Activated T-helper 1 cell treated with anti-CD3 and anti-CD28 coated beads, Interleukin-2, amount 50 U/mL, for 16 hours (primary cell): ENCODE results near the gene PTCRA.
A peak's percentile ranks its signal among the peaks of the same experiment; 100 is the strongest.
"Not testable (repeated sequence)": the region's sequence is repeated elsewhere in the genome, so short reads cannot be mapped to it uniquely, and the experiment has no call there.

Experiments used
- DNase-seq, 2 donors: peaks; one replicate each; pipeline ENCODE4 v3.0.0-alpha.2; 2020; ENCODE audit warnings: low read depth in 1 of 2, low spot score in 1 of 2

PTCRA gene

GRCh38 chr6:42902429-42903263, 13.2 kb upstream of the PTCRA start:
- DNase-seq: not testable (repeated sequence)

GRCh38 chr6:42904467-42904866, 11.4 kb upstream of the PTCRA start:
- no peak for DNase-seq

GRCh38 chr6:42907336-42907735, 8.5 kb upstream of the PTCRA start:
- DNase-seq: no peak

- DNase-seq: no peak
Observed at GRCh38 chr6:42909835-42910234, 6.0 kb upstream of the PTCRA start.

GRCh38 chr6:42911171-42912021, 4.5 kb upstream of the PTCRA start:
- DNase-seq: no peak

GRCh38 chr6:42914546-42914945, 1.3 kb upstream of the PTCRA start:
- no peak for DNase-seq

- no peak for DNase-seq
Observed at GRCh38 chr6:42916288-42916687, 435 bp downstream of the PTCRA start.

- DNase-seq: no peak
Observed at GRCh38 chr6:42921801-42922200, 5.9 kb downstream of the PTCRA start.

GRCh38 chr6:42923666-42924065, 7.8 kb downstream of the PTCRA start:
- DNase-seq: no peak

- no peak for DNase-seq
Observed at GRCh38 chr6:42925248-42925857, 9.5 kb downstream of the PTCRA start.

- peak; percentile 87 to 91 for DNase-seq
Observed at GRCh38 chr6:42928986-42929820, 13.3 kb downstream of the PTCRA start, which contains the start of gene CNPY3. Gene CNPY3 (plus strand): TSS chr6:42929480. CDS start chr6:42929571, 91 bp downstream.

GRCh38 chr6:42929821-42930360, 14.0 kb downstream of the PTCRA start:
- DNase-seq: peak in 1 of 2 donors; percentile 34

- no peak for DNase-seq
Observed at GRCh38 chr6:42932412-42932811, 16.6 kb downstream of the PTCRA start.

GRCh38 chr6:42933205-42933604, 17.4 kb downstream of the PTCRA start:
- no peak for DNase-seq

GRCh38 chr6:42935322-42935721, 19.5 kb downstream of the PTCRA start:
- no peak for DNase-seq

- no peak for DNase-seq
Observed at GRCh38 chr6:42936398-42936797, 20.5 kb downstream of the PTCRA start.

GRCh38 chr6:42937548-42938427, 21.9 kb downstream of the PTCRA start:
- no peak for DNase-seq

- no peak for DNase-seq
Observed at GRCh38 chr6:42938428-42938796, 22.6 kb downstream of the PTCRA start.

- no peak for DNase-seq
Observed at GRCh38 chr6:42938987-42939809, 23.3 kb downstream of the PTCRA start.
